Ectodermal cell (in vitro differentiated cells): ENCODE measurements around the gene KDR.

ENCODE experiments used
- H3K27ac ChIP-seq: 2 replicates; pipeline ENCODE4 v1.7.0; 2013; ENCODE audit warnings: mild to moderate bottlenecking, low read depth, low read length; ENCODE audit not compliant: insufficient read depth, poor library complexity, severe bottlenecking
- H3K27me3 ChIP-seq: 2 replicates; pipeline ENCODE4 v1.7.0; 2013; ENCODE audit warnings: mild to moderate bottlenecking, low read length; ENCODE audit not compliant: insufficient read depth, control insufficient read depth, poor library complexity, severe bottlenecking
- H3K36me3 ChIP-seq: one replicate; pipeline ENCODE4 v1.7.0; 2013; ENCODE audit warnings: low read length; ENCODE audit not compliant: control insufficient read depth, insufficient read depth
- H3K4me1 ChIP-seq: one replicate; pipeline ENCODE4 v1.7.0; 2013; ENCODE audit warnings: low read length; ENCODE audit not compliant: control insufficient read depth, insufficient read depth
- H3K4me3 ChIP-seq: 2 replicates; pipeline ENCODE4 v1.7.0; 2013; ENCODE audit warnings: low read depth, low read length, control low read depth; ENCODE audit not compliant: insufficient read depth
- H3K9me3 ChIP-seq: 2 replicates; pipeline ENCODE4 v1.7.0; 2013; ENCODE audit warnings: mild to moderate bottlenecking, low read length, moderate library complexity; ENCODE audit not compliant: control insufficient read depth
- WGBS, 2 experiments: methylation state at CpG; one replicate each; pipeline ENCODE4 v1.1.7; 2013; ENCODE audit warnings: missing lambda C conversion rate in 2 of 2; 5-methylcytosine and 5-hydroxymethylcytosine counted together

Gene KDR

GRCh38 chr4:55103224-55103623, 22.2 kb downstream of the KDR start:
- Histone ChIP-seq H3K4me3 (no peak overlapping the region), H3K9me3 (no peaks in the 10 kb centered on the region), H3K27me3 (no peaks in the 10 kb centered on the region), H3K36me3 (no peaks in the 10 kb centered on the region), H3K4me1 (no peaks in the 10 kb centered on the region), H3K27ac (no peak overlapping the region)
- WGBS, 2 experiments, result 97 to 100% methylated on average over 2 to 3 of the region's 3 CpGs

GRCh38 chr4:55099816-55100215, 25.6 kb downstream of the KDR start:
- WGBS, 2 experiments, result 94 to 95% methylated on average over 4 of the region's 4 CpGs
- Histone ChIP-seq H3K9me3 (no peaks in the 10 kb centered on the region), H3K36me3 (no peaks in the 10 kb centered on the region), H3K4me1 (no peaks in the 10 kb centered on the region), H3K27ac (no peak overlapping the region), H3K4me3 (no peak overlapping the region), H3K27me3 (no peaks in the 10 kb centered on the region)

GRCh38 chr4:55098456-55099204, 26.8 kb downstream of the KDR start:
- H3K4me1 ChIP-seq, result no peaks in the 10 kb centered on the region
- no peaks in the 10 kb centered on the region for H3K27me3 ChIP-seq
- 93% methylated on average over 8 to 9 of the region's 10 CpGs for WGBS, 2 experiments
- no peaks in the 10 kb centered on the region for H3K36me3 ChIP-seq
- H3K27ac ChIP-seq, result no peak overlapping the region
- H3K9me3 ChIP-seq, result no peaks in the 10 kb centered on the region
- H3K4me3 ChIP-seq, result no peak overlapping the region

- no peak overlapping the region for H3K4me3 ChIP-seq
- WGBS, 2 experiments, result 96% methylated on average over 4 of the region's 4 CpGs
- H3K36me3 ChIP-seq, result no peaks in the 10 kb centered on the region
- H3K27ac ChIP-seq, result no peak overlapping the region
- no peaks in the 10 kb centered on the region for H3K27me3 ChIP-seq
- no peaks in the 10 kb centered on the region for H3K9me3 ChIP-seq
- no peaks in the 10 kb centered on the region for H3K4me1 ChIP-seq
These were observed 28.8 kb downstream of the KDR start for GRCh38 chr4:55096619-55097018.

GRCh38 chr4:55096045-55096444, 29.4 kb downstream of the KDR start:
- 96 to 100% methylated on average over 3 of the region's 3 CpGs for WGBS, 2 experiments
- Histone ChIP-seq H3K27ac (no peak overlapping the region), H3K27me3 (no peaks in the 10 kb centered on the region), H3K36me3 (no peaks in the 10 kb centered on the region), H3K4me1 (no peaks in the 10 kb centered on the region), H3K9me3 (no peaks in the 10 kb centered on the region), H3K4me3 (no peak overlapping the region)

GRCh38 chr4:55092504-55092903, 32.9 kb downstream of the KDR start:
- Histone ChIP-seq H3K27me3 (no peaks in the 10 kb centered on the region), H3K4me3 (no peak overlapping the region), H3K27ac (no peak overlapping the region), H3K9me3 (no peaks in the 10 kb centered on the region), H3K4me1 (peaks cover 5% of the 10 kb centered on the region), H3K36me3 (no peaks in the 10 kb centered on the region)
- 96 to 97% methylated on average over 2 of the region's 2 CpGs for WGBS, 2 experiments

- H3K4me3 ChIP-seq, result no peak overlapping the region
- peaks cover 5% of the 10 kb centered on the region for H3K4me1 ChIP-seq
- H3K9me3 ChIP-seq, result no peaks in the 10 kb centered on the region
- WGBS, 2 experiments, result 94 to 97% methylated on average over 6 of the region's 6 CpGs
- no peaks in the 10 kb centered on the region for H3K36me3 ChIP-seq
- no peak overlapping the region for H3K27ac ChIP-seq
- H3K27me3 ChIP-seq, result no peaks in the 10 kb centered on the region
These were observed 35.5 kb downstream of the KDR start for GRCh38 chr4:55089916-55090315.

- Histone ChIP-seq H3K27me3 (no peaks in the 10 kb centered on the region), H3K9me3 (no peaks in the 10 kb centered on the region), H3K36me3 (no peaks in the 10 kb centered on the region), H3K4me1 (peaks cover 5% of the 10 kb centered on the region), H3K4me3 (no peak overlapping the region), H3K27ac (no peak overlapping the region)
- 29 to 36% methylated on average over 1 of the region's 1 CpG for WGBS, 2 experiments
These were observed 37.5 kb downstream of the KDR start for GRCh38 chr4:55087913-55088260.

GRCh38 chr4:55087009-55087912, 38.1 kb downstream of the KDR start:
- Histone ChIP-seq H3K36me3 (no peaks in the 10 kb centered on the region), H3K27ac (no peak overlapping the region), H3K9me3 (no peaks in the 10 kb centered on the region), H3K4me1 (peaks cover 5% of the 10 kb centered on the region), H3K4me3 (no peak overlapping the region), H3K27me3 (no peaks in the 10 kb centered on the region)
- 74 to 80% methylated on average over 6 to 8 of the region's 8 CpGs for WGBS, 2 experiments

GRCh38 chr4:55086578-55086977, 38.8 kb downstream of the KDR start:
- Histone ChIP-seq H3K36me3 (no peaks in the 10 kb centered on the region), H3K4me1 (peaks cover 5% of the 10 kb centered on the region), H3K27ac (no peak overlapping the region), H3K27me3 (no peaks in the 10 kb centered on the region), H3K4me3 (no peak overlapping the region), H3K9me3 (no peaks in the 10 kb centered on the region)
- 84 to 87% methylated on average over 6 of the region's 6 CpGs for WGBS, 2 experiments
